ENCODE results near the gene NCOA7.
A peak's percentile ranks its signal among the peaks of the same experiment; 100 is the strongest.

The NCOA7 gene

DNA sequence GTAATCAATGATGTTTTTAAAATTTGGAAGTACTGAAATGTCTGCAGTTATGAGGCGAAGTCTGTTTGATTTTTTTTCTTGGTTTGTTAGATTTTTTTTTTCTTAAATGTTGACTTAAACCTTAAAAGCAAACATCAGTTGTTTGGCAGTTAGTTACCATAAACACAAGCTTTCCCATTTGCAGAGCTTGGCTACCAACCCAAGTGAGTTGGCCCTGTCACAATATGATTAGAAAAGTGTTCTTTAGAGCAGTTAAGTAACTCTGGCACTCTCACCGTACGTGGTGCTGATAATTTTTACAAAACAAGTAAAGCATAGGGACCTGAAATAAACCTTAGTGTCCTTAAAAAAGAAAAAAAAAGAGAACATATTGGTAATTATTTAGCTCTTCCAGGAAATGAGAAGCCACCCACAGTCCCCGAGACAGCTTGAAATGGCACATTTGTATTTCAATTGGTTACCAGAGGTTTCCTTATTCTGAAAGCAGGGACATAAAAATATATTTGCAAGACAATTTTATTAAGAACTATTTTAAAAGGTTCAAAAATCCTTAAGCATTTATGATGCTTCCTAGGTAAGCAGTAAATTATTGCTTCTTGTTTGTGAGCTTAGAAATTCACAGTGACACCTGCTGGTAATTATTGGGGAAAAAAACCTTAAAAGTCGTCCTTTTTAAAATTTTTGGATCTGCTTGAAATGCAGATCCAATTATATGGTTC is 37.4 kb upstream of the NCOA7 start:
- Histone ChIP-seq H3K9me3 (ENCODE audit: low read length) (no peaks in the 10 kb centered on the region), H3K36me3 (ENCODE audit: insufficient read depth, low read length) (peaks cover 50% of the 10 kb centered on the region), H3K4me3 (ENCODE audit: low read depth, low read length, poor library complexity, severe bottlenecking) (peak overlapping the region; percentile 72), H3K79me2 (ENCODE audit: insufficient read depth, low read length) (peaks cover 18% of the 10 kb centered on the region), H3F3A (ENCODE audit: insufficient read depth, low read length) (no peaks in the 10 kb centered on the region), H3K4me1 (ENCODE audit: insufficient read depth, low read length, severe bottlenecking) (peaks cover 53% of the 10 kb centered on the region), H2AFZ (ENCODE audit: low read length) (no peak overlapping the region), H3K4me2 (ENCODE audit: low read length) (peak overlapping the region; percentile 81), H4K20me1 (ENCODE audit: insufficient read depth, low read length) (no peaks in the 10 kb centered on the region), H3K27me3 (ENCODE audit: insufficient read depth, low read length) (no peaks in the 10 kb centered on the region), H3K9ac (ENCODE audit: low read length) (no peak overlapping the region; the same call in 1 of the 2 replicates), H3K27ac (ENCODE audit: low read depth, low read length, poor library complexity, severe bottlenecking) (no peak overlapping the region), H3K9me2 (ENCODE audit: low read depth, low read length) (no peaks in the 10 kb centered on the region)
- no peak for TF ChIP-seq EZH2 (IDR thresholded peaks at IDR 0.05; ENCODE audit: borderline replicate concordance, low read length)
- TF ChIP-seq, protein P1, sequence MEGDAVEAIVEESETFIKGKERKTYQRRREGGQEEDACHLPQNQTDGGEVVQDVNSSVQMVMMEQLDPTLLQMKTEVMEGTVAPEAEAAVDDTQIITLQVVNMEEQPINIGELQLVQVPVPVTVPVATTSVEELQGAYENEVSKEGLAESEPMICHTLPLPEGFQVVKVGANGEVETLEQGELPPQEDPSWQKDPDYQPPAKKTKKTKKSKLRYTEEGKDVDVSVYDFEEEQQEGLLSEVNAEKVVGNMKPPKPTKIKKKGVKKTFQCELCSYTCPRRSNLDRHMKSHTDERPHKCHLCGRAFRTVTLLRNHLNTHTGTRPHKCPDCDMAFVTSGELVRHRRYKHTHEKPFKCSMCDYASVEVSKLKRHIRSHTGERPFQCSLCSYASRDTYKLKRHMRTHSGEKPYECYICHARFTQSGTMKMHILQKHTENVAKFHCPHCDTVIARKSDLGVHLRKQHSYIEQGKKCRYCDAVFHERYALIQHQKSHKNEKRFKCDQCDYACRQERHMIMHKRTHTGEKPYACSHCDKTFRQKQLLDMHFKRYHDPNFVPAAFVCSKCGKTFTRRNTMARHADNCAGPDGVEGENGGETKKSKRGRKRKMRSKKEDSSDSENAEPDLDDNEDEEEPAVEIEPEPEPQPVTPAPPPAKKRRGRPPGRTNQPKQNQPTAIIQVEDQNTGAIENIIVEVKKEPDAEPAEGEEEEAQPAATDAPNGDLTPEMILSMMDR (IDR thresholded peaks at IDR 0.05; ENCODE audit: low read length): peak; percentile 50; the same call in 1 of the 2 replicates

DNA sequence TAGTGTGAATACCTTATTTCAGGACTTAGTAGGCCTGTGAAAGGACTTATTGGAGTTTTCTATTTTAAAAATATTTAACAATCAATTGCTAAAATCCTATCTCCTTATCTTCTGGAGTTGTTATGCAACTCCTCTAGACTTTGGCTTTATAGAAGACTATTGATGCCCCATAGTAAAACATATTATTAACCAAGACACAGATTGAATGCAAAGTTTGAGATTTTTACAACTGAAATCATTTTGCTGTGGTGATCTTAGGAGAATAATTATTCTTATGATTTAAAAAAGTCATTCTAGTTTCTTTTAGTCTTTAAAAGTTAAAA is 36.9 kb upstream of the NCOA7 start:
- H3K9me2 ChIP-seq (ENCODE audit: low read depth, low read length): no peaks in the 10 kb centered on the region
- H3F3A ChIP-seq (ENCODE audit: insufficient read depth, low read length): no peaks in the 10 kb centered on the region
- TF ChIP-seq EZH2 (IDR thresholded peaks at IDR 0.05; ENCODE audit: borderline replicate concordance, low read length): no peak
- TF ChIP-seq, protein P1 (IDR thresholded peaks at IDR 0.05; ENCODE audit: low read length): no peak
- no peak overlapping the region for H2AFZ ChIP-seq (ENCODE audit: low read length)
- H3K9ac ChIP-seq (ENCODE audit: low read length): no peak overlapping the region
- H3K4me1 ChIP-seq (ENCODE audit: insufficient read depth, low read length, severe bottlenecking): peaks cover 54% of the 10 kb centered on the region
- no peak overlapping the region for H3K27ac ChIP-seq (ENCODE audit: low read depth, low read length, poor library complexity, severe bottlenecking)
- no peak overlapping the region for H3K4me2 ChIP-seq (ENCODE audit: low read length)
- peaks cover 55% of the 10 kb centered on the region for H3K36me3 ChIP-seq (ENCODE audit: insufficient read depth, low read length)
- no peaks in the 10 kb centered on the region for H3K27me3 ChIP-seq (ENCODE audit: insufficient read depth, low read length)
- peaks cover 18% of the 10 kb centered on the region for H3K79me2 ChIP-seq (ENCODE audit: insufficient read depth, low read length)
- no peaks in the 10 kb centered on the region for H4K20me1 ChIP-seq (ENCODE audit: insufficient read depth, low read length)
- H3K4me3 ChIP-seq (ENCODE audit: low read depth, low read length, poor library complexity, severe bottlenecking): no peak overlapping the region
- no peaks in the 10 kb centered on the region for H3K9me3 ChIP-seq (ENCODE audit: low read length)

DNA sequence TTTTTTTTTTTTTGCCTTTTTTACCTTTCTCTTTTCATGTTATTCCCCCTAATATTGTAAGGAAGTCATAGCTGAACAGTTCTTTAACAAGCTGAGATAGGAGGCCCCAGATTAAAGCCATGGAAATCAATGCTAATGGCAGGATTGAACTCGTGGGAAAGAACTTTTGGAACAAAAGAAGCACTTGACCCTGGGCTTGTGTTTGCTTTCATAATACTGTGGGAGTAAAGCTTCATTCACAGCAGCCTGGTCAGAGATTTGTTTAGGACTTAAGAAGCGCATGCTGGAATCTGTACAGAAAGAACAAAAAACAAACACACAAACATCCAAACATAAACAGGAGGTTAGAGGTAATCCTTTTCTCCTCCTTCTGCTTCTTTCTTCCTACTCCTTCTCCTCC is 36.2 kb upstream of the NCOA7 start:
- H3K9ac ChIP-seq (ENCODE audit: low read length): no peak overlapping the region
- TF ChIP-seq, protein P1 (IDR thresholded peaks at IDR 0.05; ENCODE audit: low read length): no peak
- no peak for TF ChIP-seq EZH2 (IDR thresholded peaks at IDR 0.05; ENCODE audit: borderline replicate concordance, low read length)
- no peak overlapping the region for H3K4me3 ChIP-seq (ENCODE audit: low read depth, low read length, poor library complexity, severe bottlenecking)
- H3K36me3 ChIP-seq (ENCODE audit: insufficient read depth, low read length): peaks cover 62% of the 10 kb centered on the region
- H3K4me2 ChIP-seq (ENCODE audit: low read length): no peak overlapping the region
- H3K27ac ChIP-seq (ENCODE audit: low read depth, low read length, poor library complexity, severe bottlenecking): no peak overlapping the region
- no peaks in the 10 kb centered on the region for H4K20me1 ChIP-seq (ENCODE audit: insufficient read depth, low read length)
- no peaks in the 10 kb centered on the region for H3F3A ChIP-seq (ENCODE audit: insufficient read depth, low read length)
- H3K4me1 ChIP-seq (ENCODE audit: insufficient read depth, low read length, severe bottlenecking): peaks cover 60% of the 10 kb centered on the region
- no peaks in the 10 kb centered on the region for H3K9me2 ChIP-seq (ENCODE audit: low read depth, low read length)
- H2AFZ ChIP-seq (ENCODE audit: low read length): no peak overlapping the region
- no peaks in the 10 kb centered on the region for H3K9me3 ChIP-seq (ENCODE audit: low read length)
- H3K27me3 ChIP-seq (ENCODE audit: insufficient read depth, low read length): no peaks in the 10 kb centered on the region
- H3K79me2 ChIP-seq (ENCODE audit: insufficient read depth, low read length): peaks cover 18% of the 10 kb centered on the region
